GM23338 (cell line): ENCODE data around the gene FES. TPM values are rescaled to one million over a fixed set of nuclear protein-coding genes. Genes with fewer than 3 reads are reported as not detected.

Source experiments
- ATAC-seq: fragments of 200-7000 bp; cut with Tn5 transposase; 3 replicates; pipeline ENCODE4 v1.9.1; 2020
- DNase-seq: peaks from one replicate; pipeline ENCODE4 v3.0.0-alpha.2; 2015; ENCODE audit warnings: low spot score
- H2AFZ ChIP-seq: fragments of 200-600 bp; sonication (generic); 2 replicates; pipeline ENCODE4 v1.8.0; 2016; ENCODE audit warnings: antibody characterized with exemption, mild to moderate bottlenecking, moderate library complexity
- H3F3A ChIP-seq: fragments of 200-600 bp; sonication (generic); replicated peaks from 2 replicates; pipeline ENCODE4 v1.8.0; 2017; ENCODE audit warnings: antibody characterized with exemption, mixed run types, low read depth
- H3K27ac ChIP-seq: fragments of 200-600 bp; sonication (generic); 2 replicates; pipeline ENCODE4 v1.6.1; 2016; ENCODE audit warnings: low read depth
- H3K27me3 ChIP-seq: fragments of 200-600 bp; sonication (generic); 2 replicates; pipeline ENCODE4 v1.8.0; 2016; ENCODE audit warnings: mild to moderate bottlenecking, mixed run types, moderate library complexity; ENCODE audit not compliant: insufficient read depth
- H3K36me3 ChIP-seq: fragments of 200-600 bp; sonication (generic); 2 replicates; pipeline ENCODE4 v1.8.0; 2016; ENCODE audit warnings: mild to moderate bottlenecking; ENCODE audit not compliant: insufficient read depth
- H3K4me1 ChIP-seq: fragments of 200-600 bp; sonication (generic); 2 replicates; pipeline ENCODE4 v1.8.0; 2016; ENCODE audit warnings: mild to moderate bottlenecking, moderate library complexity; ENCODE audit not compliant: insufficient read depth
- H3K4me2 ChIP-seq: fragments of 200-600 bp; sonication (generic); 2 replicates; pipeline ENCODE4 v1.7.1; 2017; ENCODE audit warnings: mixed run types
- H3K4me3 ChIP-seq: fragments of 200-600 bp; sonication (generic); 2 replicates; pipeline ENCODE4 v1.6.1; 2016; ENCODE audit warnings: mixed run types
- H3K79me2 ChIP-seq: fragments of 200-600 bp; sonication (generic); replicated peaks from 2 replicates; pipeline ENCODE4 v1.8.0; 2017; ENCODE audit warnings: mild to moderate bottlenecking; ENCODE audit not compliant: insufficient read depth
- H3K9me2 ChIP-seq: fragments of 200-600 bp; sonication (generic); 2 replicates; pipeline ENCODE4 v1.8.0; 2017; ENCODE audit not compliant: insufficient read depth
- H4K20me1 ChIP-seq: fragments of 200-600 bp; sonication (generic); replicated peaks from 2 replicates; pipeline ENCODE4 v1.8.0; 2017; ENCODE audit warnings: mild to moderate bottlenecking; ENCODE audit not compliant: insufficient read depth
- H3K27ac Mint-ChIP-seq: 2 replicates; pipeline ENCODE4 v1.8.0; 2020; ENCODE audit warnings: inconsistent platforms, mild to moderate bottlenecking, moderate library complexity, mixed read lengths
- H3K27me3 Mint-ChIP-seq: 3 replicates; pipeline ENCODE4 v1.8.0; 2022; ENCODE audit warnings: low read depth, mild to moderate bottlenecking, moderate library complexity, mixed read lengths, inconsistent platforms; ENCODE audit not compliant: insufficient read depth, poor library complexity
- H3K36me3 Mint-ChIP-seq: 3 replicates; pipeline ENCODE4 v1.8.0; 2021; ENCODE audit warnings: low read depth, mild to moderate bottlenecking, inconsistent platforms, moderate library complexity, mixed read lengths
- H3K4me1 Mint-ChIP-seq: 3 replicates; pipeline ENCODE4 v1.8.0; 2020; ENCODE audit warnings: mild to moderate bottlenecking, inconsistent platforms, mixed read lengths
- H3K4me3 Mint-ChIP-seq: 3 replicates; pipeline ENCODE4 v1.8.0; 2021; ENCODE audit warnings: moderate library complexity, mild to moderate bottlenecking, inconsistent platforms, mixed read lengths
- H3K9me3 Mint-ChIP-seq: 3 replicates; pipeline ENCODE4 v1.8.0; 2020; ENCODE audit warnings: moderate library complexity, mild to moderate bottlenecking, inconsistent platforms, mixed read lengths
- CREB1 ChIP-seq: fragments of 250-450 bp; sonication (Bioruptor Pico); IDR thresholded peaks from 2 replicates; pipeline ENCODE4 v1.5.0; 2020; ENCODE audit warnings: low read depth, mild to moderate bottlenecking, moderate library complexity
- EZH2 ChIP-seq: fragments of 200-600 bp; sonication (generic); IDR thresholded peaks from one replicate; pipeline ENCODE4 v1.8.0; 2017; ENCODE audit warnings: antibody characterized with exemption, mild to moderate bottlenecking, low read depth; ENCODE audit not compliant: unreplicated experiment
- EZH2phosphoT487 ChIP-seq: fragments of 200-600 bp; sonication (generic); IDR thresholded peaks from one replicate; pipeline ENCODE4 v1.8.1; 2018; ENCODE audit warnings: antibody characterized with exemption; ENCODE audit not compliant: unreplicated experiment
- JUNB ChIP-seq: IDR thresholded peaks from one replicate; pipeline ENCODE4 v1.6.1; 2016; ENCODE audit warnings: antibody characterized with exemption; ENCODE audit not compliant: unreplicated experiment
- NANOG ChIP-seq: IDR thresholded peaks from 2 replicates; pipeline ENCODE4 v1.6.1; 2016; ENCODE audit warnings: antibody characterized with exemption, borderline replicate concordance
- POLR2AphosphoS5 ChIP-seq: IDR thresholded peaks from 2 replicates; pipeline ENCODE4 v1.6.1; 2016; ENCODE audit warnings: antibody characterized with exemption, low read depth
- STAT1 ChIP-seq: IDR thresholded peaks from one replicate; pipeline ENCODE4 v1.6.1; 2016; ENCODE audit warnings: antibody characterized with exemption; ENCODE audit not compliant: unreplicated experiment
- ZNF114 ChIP-seq: fragments of 250-450 bp; sonication (Bioruptor Pico); IDR thresholded peaks from 2 replicates; pipeline ENCODE4 v1.5.0; 2020; ENCODE audit warnings: mild to moderate bottlenecking, moderate library complexity
- ZNF331 ChIP-seq: fragments of 250-450 bp; sonication (Bioruptor Pico); IDR thresholded peaks from 2 replicates; pipeline ENCODE4 v1.5.0; 2020; ENCODE audit warnings: low read depth, mild to moderate bottlenecking, moderate library complexity
- polyA plus RNA-seq: library from polyadenylated mRNA; unstranded; fragments of >200 nt; fragmentation: Nextera tagmentation; extraction: Ambion mirVana; gene quantifications from 2 replicates; pipeline ENCODE4 v1.2.1, GENCODE V29; 2016
- total RNA-seq: library from RNA; depleted of rRNA; stranded (reverse); fragments of >200 nt; shearing (Covaris generic); gene quantifications from 2 replicates; pipeline ENCODE4 v1.2.3, GENCODE V29; 2014
- TF ChIP-seq, protein P1 (sequence below): fragments of 250-450 bp; sonication (Bioruptor Pico); IDR thresholded peaks from 2 replicates; pipeline ENCODE4 v1.5.0; 2020; ENCODE audit warnings: mild to moderate bottlenecking, moderate library complexity
- TF ChIP-seq, protein P2 (sequence below): IDR thresholded peaks from 2 replicates; pipeline ENCODE4 v1.6.1; 2016; ENCODE audit warnings: antibody characterized with exemption
- TF ChIP-seq, protein P3 (sequence below), 2 experiments: fragments of 200-600 bp in 1 of 2; sonication (generic) in 1 of 2; conservative IDR thresholded peaks; 2 replicates each; pipeline versions ENCODE4 v1.5.1 to v1.6.1; 2016 to 2017; ENCODE audit warnings: antibody characterized with exemption in 2 of 2, low read depth in 2 of 2, mild to moderate bottlenecking in 2 of 2, moderate library complexity in 1 of 2

Gene FES
- total and polyA plus RNA-seq, 2 experiments from 2014 or later: 2.7 to 14.4 TPM

DNA sequence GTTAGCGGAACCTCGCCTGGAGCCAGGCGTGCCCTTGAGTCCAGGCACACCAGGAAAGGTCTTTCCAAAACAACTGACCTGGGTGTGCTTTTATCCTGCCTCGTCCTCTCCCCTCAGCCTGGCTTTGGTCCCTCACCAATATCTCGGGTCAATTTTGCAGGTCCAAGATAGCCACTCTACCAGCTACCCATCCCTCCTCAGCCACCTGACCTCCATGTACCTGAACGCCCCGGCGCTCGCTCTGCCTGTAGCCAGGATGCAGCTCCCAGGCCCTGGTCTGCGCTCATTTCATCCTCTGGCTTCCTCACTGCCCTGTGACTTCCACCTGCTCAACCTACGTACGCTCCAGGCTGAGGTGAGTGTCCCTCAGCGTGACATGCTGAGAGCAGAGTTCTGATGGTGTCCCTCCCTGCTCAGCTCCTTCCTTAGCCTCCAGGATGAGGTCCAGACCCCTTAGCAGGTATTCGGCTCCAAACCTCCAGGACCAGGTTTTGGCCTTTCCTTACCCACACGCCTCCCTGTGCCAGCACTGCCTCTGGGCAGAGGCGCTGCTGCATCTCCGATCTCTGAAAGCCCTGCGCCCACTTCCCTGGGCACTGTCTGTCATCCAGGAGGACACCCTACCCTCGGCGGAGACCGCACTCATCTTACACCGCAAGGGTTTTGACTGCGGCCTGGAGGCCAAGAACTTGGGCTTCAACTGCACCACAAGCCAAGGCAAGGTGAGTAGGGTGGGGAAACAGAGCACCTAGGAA is 33.9 kb downstream of the FES start:
- peaks cover 10% of the 10 kb centered on the region for H3K27me3 Mint-ChIP-seq
- no peaks in the 10 kb centered on the region for H4K20me1 ChIP-seq
- DNase-seq (no peak), ATAC-seq (no peak)
- no peak overlapping the region for H3K4me3 Mint-ChIP-seq
- TF ChIP-seq ZNF114 (CRISPR knock-in tag) (no peak), POLR2AphosphoS5 (no peak), ZNF331 (CRISPR knock-in tag) (no peak), STAT1 (no peak), EZH2 (no peak), NANOG (no peak), EZH2phosphoT487 (no peak), CREB1 (CRISPR knock-in tag) (no peak), JUNB (no peak)
- TF ChIP-seq, protein P1, sequence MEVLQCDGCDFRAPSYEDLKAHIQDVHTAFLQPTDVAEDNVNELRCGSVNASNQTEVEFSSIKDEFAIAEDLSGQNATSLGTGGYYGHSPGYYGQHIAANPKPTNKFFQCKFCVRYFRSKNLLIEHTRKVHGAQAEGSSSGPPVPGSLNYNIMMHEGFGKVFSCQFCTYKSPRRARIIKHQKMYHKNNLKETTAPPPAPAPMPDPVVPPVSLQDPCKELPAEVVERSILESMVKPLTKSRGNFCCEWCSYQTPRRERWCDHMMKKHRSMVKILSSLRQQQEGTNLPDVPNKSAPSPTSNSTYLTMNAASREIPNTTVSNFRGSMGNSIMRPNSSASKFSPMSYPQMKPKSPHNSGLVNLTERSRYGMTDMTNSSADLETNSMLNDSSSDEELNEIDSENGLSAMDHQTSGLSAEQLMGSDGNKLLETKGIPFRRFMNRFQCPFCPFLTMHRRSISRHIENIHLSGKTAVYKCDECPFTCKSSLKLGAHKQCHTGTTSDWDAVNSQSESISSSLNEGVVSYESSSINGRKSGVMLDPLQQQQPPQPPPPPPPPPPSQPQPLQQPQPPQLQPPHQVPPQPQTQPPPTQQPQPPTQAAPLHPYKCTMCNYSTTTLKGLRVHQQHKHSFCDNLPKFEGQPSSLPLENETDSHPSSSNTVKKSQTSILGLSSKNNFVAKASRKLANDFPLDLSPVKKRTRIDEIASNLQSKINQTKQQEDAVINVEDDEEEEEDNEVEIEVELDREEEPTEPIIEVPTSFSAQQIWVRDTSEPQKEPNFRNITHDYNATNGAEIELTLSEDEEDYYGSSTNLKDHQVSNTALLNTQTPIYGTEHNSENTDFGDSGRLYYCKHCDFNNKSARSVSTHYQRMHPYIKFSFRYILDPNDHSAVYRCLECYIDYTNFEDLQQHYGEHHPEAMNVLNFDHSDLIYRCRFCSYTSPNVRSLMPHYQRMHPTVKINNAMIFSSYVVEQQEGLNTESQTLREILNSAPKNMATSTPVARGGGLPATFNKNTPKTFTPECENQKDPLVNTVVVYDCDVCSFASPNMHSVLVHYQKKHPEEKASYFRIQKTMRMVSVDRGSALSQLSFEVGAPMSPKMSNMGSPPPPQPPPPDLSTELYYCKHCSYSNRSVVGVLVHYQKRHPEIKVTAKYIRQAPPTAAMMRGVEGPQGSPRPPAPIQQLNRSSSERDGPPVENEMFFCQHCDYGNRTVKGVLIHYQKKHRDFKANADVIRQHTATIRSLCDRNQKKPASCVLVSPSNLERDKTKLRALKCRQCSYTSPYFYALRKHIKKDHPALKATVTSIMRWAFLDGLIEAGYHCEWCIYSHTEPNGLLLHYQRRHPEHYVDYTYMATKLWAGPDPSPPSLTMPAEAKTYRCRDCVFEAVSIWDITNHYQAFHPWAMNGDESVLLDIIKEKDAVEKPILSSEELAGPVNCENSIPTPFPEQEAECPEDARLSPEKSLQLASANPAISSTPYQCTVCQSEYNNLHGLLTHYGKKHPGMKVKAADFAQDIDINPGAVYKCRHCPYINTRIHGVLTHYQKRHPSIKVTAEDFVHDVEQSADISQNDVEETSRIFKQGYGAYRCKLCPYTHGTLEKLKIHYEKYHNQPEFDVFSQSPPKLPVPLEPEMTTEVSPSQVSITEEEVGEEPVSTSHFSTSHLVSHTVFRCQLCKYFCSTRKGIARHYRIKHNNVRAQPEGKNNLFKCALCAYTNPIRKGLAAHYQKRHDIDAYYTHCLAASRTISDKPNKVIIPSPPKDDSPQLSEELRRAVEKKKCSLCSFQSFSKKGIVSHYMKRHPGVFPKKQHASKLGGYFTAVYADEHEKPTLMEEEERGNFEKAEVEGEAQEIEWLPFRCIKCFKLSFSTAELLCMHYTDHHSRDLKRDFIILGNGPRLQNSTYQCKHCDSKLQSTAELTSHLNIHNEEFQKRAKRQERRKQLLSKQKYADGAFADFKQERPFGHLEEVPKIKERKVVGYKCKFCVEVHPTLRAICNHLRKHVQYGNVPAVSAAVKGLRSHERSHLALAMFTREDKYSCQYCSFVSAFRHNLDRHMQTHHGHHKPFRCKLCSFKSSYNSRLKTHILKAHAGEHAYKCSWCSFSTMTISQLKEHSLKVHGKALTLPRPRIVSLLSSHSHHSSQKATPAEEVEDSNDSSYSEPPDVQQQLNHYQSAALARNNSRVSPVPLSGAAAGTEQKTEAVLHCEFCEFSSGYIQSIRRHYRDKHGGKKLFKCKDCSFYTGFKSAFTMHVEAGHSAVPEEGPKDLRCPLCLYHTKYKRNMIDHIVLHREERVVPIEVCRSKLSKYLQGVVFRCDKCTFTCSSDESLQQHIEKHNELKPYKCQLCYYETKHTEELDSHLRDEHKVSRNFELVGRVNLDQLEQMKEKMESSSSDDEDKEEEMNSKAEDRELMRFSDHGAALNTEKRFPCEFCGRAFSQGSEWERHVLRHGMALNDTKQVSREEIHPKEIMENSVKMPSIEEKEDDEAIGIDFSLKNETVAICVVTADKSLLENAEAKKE (CRISPR knock-in tag): no peak
- TF ChIP-seq, protein P2, sequence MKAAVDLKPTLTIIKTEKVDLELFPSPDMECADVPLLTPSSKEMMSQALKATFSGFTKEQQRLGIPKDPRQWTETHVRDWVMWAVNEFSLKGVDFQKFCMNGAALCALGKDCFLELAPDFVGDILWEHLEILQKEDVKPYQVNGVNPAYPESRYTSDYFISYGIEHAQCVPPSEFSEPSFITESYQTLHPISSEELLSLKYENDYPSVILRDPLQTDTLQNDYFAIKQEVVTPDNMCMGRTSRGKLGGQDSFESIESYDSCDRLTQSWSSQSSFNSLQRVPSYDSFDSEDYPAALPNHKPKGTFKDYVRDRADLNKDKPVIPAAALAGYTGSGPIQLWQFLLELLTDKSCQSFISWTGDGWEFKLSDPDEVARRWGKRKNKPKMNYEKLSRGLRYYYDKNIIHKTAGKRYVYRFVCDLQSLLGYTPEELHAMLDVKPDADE: no peak
- TF ChIP-seq, protein P3, sequence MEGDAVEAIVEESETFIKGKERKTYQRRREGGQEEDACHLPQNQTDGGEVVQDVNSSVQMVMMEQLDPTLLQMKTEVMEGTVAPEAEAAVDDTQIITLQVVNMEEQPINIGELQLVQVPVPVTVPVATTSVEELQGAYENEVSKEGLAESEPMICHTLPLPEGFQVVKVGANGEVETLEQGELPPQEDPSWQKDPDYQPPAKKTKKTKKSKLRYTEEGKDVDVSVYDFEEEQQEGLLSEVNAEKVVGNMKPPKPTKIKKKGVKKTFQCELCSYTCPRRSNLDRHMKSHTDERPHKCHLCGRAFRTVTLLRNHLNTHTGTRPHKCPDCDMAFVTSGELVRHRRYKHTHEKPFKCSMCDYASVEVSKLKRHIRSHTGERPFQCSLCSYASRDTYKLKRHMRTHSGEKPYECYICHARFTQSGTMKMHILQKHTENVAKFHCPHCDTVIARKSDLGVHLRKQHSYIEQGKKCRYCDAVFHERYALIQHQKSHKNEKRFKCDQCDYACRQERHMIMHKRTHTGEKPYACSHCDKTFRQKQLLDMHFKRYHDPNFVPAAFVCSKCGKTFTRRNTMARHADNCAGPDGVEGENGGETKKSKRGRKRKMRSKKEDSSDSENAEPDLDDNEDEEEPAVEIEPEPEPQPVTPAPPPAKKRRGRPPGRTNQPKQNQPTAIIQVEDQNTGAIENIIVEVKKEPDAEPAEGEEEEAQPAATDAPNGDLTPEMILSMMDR (conservative IDR thresholded peaks at IDR 0.05; ENCODE audit: low read depth in 2 of 2): no peak
- H3K4me1 ChIP-seq: 0 out of 2 replicates have a peak, but pooled peaks cover 6% of the 10 kb centered on the region
- H3K9me2 ChIP-seq: no peaks in the 10 kb centered on the region
- no peak overlapping the region for H3K27ac ChIP-seq
- no peak overlapping the region; the same call in 1 of the 2 replicates for H3K27ac Mint-ChIP-seq
- no peaks in the 10 kb centered on the region for H3K27me3 ChIP-seq
- H3K36me3 ChIP-seq: no peaks in the 10 kb centered on the region
- H3F3A ChIP-seq: no peaks in the 10 kb centered on the region
- H3K4me2 ChIP-seq: no peak overlapping the region
- no peaks in the 10 kb centered on the region for H3K9me3 Mint-ChIP-seq
- H2AFZ ChIP-seq: no peak overlapping the region
- H3K79me2 ChIP-seq: no peaks in the 10 kb centered on the region
- H3K4me1 Mint-ChIP-seq: peaks cover 11% of the 10 kb centered on the region
- no peak overlapping the region for H3K4me3 ChIP-seq
- peaks cover 10% of the 10 kb centered on the region for H3K36me3 Mint-ChIP-seq
